ENCODE results near the gene HECTD3. TPM values are rescaled to one million over a fixed set of nuclear protein-coding genes. Genes with fewer than 3 reads are reported as not detected.

Gene HECTD3
- total and polyA plus RNA-seq, 8 donors = 23.5 to 49.0 (median 31.1) TPM

DNA sequence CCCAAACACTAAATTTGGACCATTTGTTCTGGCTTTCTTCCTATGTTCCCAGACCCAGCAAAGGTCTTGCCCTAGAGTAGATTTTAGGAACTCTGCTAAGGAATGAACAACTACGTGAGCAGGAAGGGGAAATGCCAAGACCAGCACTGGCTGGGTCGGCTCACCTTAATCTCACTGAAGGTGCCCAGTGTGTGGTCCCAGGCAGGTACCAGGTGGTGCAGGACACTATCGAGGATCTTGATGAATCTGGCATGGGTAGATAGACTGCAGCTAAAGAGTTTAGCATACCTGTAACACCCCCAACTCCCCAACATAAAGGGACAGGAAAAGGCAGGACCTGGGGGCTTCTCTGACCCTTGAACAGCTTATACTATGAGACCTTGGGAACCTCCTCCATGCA, 3.0 kb downstream of the HECTD3 start:
- peaks cover 3 to 58% (median 45%) of the 10 kb centered on the region in 3 donors for H3K36me3 ChIP-seq
- H3K27ac ChIP-seq = no peak overlapping the region
- TF ChIP-seq, protein P1, sequence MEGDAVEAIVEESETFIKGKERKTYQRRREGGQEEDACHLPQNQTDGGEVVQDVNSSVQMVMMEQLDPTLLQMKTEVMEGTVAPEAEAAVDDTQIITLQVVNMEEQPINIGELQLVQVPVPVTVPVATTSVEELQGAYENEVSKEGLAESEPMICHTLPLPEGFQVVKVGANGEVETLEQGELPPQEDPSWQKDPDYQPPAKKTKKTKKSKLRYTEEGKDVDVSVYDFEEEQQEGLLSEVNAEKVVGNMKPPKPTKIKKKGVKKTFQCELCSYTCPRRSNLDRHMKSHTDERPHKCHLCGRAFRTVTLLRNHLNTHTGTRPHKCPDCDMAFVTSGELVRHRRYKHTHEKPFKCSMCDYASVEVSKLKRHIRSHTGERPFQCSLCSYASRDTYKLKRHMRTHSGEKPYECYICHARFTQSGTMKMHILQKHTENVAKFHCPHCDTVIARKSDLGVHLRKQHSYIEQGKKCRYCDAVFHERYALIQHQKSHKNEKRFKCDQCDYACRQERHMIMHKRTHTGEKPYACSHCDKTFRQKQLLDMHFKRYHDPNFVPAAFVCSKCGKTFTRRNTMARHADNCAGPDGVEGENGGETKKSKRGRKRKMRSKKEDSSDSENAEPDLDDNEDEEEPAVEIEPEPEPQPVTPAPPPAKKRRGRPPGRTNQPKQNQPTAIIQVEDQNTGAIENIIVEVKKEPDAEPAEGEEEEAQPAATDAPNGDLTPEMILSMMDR (IDR thresholded peaks at IDR 0.05) = no peak
- H3K9me3 ChIP-seq = no peaks in the 10 kb centered on the region
- H3K4me3 ChIP-seq = no peak overlapping the region
- DNase-seq (no peak), ATAC-seq (no peak), FAIRE-seq (no peak)
- intact Hi-C loops (cut with DNase I) = loop anchor here in 1 of 3 donors (10.0 kb wide), 1 partner anchor 173 kb away; no protein-coding TSS in a partner anchor
- WGBS, 2 donors = 86% methylated on average over 3 of the region's 3 CpGs
- peaks cover 0 to 18% (median 6%) of the 10 kb centered on the region in 3 donors for H3K4me1 ChIP-seq
- H3K27me3 ChIP-seq = no peaks in the 10 kb centered on the region

DNA sequence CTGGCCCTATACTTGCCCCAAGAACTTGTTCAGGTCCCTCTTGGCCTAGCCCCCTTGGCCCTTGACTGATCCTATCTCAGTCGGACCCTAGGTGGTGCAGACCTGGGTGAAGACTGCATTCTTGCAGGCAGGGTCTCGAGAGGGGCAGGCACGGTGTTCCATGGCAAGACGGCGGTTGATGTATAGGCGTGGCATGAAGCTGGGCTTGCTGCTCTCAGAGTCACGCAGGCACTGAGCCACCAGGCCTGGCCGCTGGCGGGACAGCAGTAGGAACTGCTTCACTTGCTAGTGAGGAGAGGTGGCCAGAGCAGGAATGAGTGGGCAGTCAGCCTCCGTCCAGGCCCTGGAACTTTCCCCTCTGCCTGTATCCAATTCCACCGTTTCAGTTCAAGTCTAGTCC, 3.8 kb downstream of the HECTD3 start:
- Histone ChIP-seq H3K9me3 (no peaks in the 10 kb centered on the region), H3K4me3 (no peak overlapping the region), H3K27me3 (no peaks in the 10 kb centered on the region), H3K36me3 (peaks cover 3 to 62% (median 52%) of the 10 kb centered on the region in 3 donors), H3K27ac (no peak overlapping the region), H3K4me1 (peaks cover 0 to 15% (median 6%) of the 10 kb centered on the region in 3 donors)
- ATAC-seq = no peak
- no peak for FAIRE-seq
- 83 to 85% methylated on average over 11 of the region's 11 CpGs for WGBS, 2 donors
- TF ChIP-seq, protein P1 (IDR thresholded peaks at IDR 0.05) = no peak
- intact Hi-C loops (cut with DNase I) = loop anchor here in 1 of 3 donors (10.0 kb wide), 1 partner anchor 173 kb away; no protein-coding TSS in a partner anchor
- DNase-seq = no peak

DNA sequence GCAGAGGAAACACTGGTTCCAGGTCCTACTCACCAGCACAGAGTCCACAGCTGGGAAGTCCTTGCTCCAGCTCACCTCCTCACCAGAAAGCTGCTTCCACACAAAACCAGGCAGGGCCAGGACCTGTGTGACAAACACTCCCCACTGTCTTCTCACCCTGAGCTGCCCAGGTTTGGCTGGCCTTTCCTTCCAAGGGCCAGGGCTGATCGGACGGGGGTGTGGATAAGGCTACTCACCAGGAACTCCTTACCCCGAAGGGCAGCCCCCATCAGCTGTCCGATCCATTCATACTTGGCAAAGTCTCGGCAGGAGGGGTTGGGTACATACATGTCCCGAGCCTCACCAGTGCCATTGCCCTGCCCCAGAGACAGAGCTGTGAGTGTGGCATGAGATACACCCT, 5.4 kb downstream of the HECTD3 start:
- ATAC-seq = no peak
- WGBS, 2 donors = 89 to 94% methylated on average over 6 of the region's 6 CpGs
- H3K36me3 ChIP-seq = peaks cover 3 to 62% (median 52%) of the 10 kb centered on the region in 3 donors

DNA sequence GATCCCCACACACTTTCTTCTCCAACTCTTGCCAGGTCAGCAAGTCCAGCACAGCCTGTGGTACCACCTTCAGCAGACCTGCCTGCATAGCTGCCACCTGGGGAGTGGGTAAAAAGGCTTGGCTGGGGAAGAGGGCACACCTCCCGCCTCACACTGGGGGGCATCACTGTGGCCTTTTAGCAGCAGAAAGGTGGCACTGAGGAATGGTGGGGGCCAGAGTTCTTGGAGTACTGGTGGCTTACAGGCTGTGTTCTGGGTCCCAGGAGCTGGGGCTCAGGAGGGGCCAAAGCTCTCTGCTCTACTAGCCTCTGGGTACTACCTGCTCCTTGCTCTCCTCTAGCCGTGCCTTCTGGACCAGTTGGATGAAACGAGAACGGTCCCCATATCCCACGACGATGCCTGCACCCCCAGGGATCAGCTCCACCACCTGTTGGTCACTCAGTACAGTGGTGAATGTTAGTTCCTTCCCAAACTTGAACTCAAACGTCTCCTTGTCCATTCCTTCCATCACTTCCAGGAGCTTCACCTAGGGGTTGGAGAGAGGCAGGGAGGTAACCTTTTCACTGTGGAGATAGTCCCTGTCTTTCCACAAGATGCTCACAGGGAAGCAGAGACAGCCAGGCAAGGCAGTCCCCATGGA, 6.7 kb downstream of the HECTD3 start:
- no peak overlapping the region for H3K27ac ChIP-seq

More for the DNA sequence above, 5.4 kb downstream of the HECTD3 start:
- Histone ChIP-seq H3K9me3 (no peaks in the 10 kb centered on the region), H3K27me3 (no peaks in the 10 kb centered on the region), H3K27ac (no peak overlapping the region), H3K4me3 (no peak overlapping the region), H3K4me1 (peaks cover 0 to 9% (median 0%) of the 10 kb centered on the region in 3 donors)
- DNase-seq = no peak
- no peak for FAIRE-seq
- intact Hi-C loops (cut with DNase I) = loop anchor here in 1 of 3 donors (10.0 kb wide), 1 partner anchor 171 kb away; no protein-coding TSS in a partner anchor
- TF ChIP-seq, protein P1 (IDR thresholded peaks at IDR 0.05) = no peak

More for the DNA sequence above, 6.7 kb downstream of the HECTD3 start:
- 79 to 80% methylated on average over 7 of the region's 7 CpGs for WGBS, 2 donors
- ATAC-seq (no peak), FAIRE-seq (no peak), DNase-seq (no peak)
- TF ChIP-seq, protein P1 (IDR thresholded peaks at IDR 0.05) = no peak
- Histone ChIP-seq H3K4me3 (no peak overlapping the region), H3K36me3 (peaks cover 3 to 62% (median 52%) of the 10 kb centered on the region in 3 donors), H3K4me1 (peaks cover 0 to under 1% (median 0%) of the 10 kb centered on the region in 3 donors), H3K9me3 (no peaks in the 10 kb centered on the region), H3K27me3 (no peaks in the 10 kb centered on the region)
- intact Hi-C loops (cut with DNase I) = loop anchor here in 1 of 3 donors (10.0 kb wide), 1 partner anchor 170 kb away; no protein-coding TSS in a partner anchor
